NCI-H2227 (cell line): ENCODE data around the gene LRRC75A.

Experiments used
- DNase-seq: peaks from one replicate; lab custom pipeline; 2025; ENCODE audit not compliant: unreplicated experiment; lab: John Stamatoyannopoulos, UW

The LRRC75A gene

DNA sequence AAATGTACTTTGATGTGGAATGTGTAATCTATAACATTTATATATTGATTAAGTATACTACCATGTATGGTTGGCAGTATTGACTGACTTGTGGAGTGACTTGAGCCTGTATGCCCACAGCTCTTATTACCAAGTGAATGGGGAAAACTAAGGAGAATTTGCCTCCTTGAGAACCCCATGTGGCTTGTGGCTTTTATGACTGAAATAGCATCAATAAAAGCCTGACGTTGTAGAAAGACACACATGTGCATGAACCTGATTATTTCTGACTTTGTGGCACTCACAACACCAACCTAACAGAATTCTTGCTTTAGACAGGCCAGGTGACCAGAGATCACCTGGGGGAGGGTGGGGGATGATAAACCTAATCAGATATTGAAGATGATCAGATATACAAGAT, 2.1 kb upstream of the LRRC75A start:
- no peak for DNase-seq

DNA sequence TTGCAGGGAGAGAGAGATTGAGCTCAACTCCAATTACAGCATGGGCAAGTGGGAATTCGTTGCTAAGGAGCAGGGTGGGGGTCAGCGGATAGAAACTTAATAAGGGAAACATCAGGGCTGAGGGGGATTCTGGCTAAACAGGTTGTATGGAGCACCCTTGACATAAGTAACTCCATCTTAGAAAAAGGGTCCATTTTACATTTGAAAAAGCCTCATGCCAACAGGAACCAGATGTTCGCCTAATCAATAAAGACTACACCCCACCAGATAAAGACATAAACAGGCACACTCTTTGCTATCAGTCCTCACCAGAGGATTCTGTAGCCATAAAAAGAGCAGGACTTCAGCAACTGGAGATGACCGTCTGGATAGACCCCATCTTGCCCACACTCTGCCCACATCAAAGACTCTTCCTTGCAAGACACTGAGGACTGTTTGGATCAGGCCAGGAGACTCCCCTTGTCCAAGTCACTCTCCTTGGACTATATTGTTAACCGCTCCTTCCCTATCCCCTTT, 1.6 kb upstream of the LRRC75A start:
- no peak for DNase-seq

DNA sequence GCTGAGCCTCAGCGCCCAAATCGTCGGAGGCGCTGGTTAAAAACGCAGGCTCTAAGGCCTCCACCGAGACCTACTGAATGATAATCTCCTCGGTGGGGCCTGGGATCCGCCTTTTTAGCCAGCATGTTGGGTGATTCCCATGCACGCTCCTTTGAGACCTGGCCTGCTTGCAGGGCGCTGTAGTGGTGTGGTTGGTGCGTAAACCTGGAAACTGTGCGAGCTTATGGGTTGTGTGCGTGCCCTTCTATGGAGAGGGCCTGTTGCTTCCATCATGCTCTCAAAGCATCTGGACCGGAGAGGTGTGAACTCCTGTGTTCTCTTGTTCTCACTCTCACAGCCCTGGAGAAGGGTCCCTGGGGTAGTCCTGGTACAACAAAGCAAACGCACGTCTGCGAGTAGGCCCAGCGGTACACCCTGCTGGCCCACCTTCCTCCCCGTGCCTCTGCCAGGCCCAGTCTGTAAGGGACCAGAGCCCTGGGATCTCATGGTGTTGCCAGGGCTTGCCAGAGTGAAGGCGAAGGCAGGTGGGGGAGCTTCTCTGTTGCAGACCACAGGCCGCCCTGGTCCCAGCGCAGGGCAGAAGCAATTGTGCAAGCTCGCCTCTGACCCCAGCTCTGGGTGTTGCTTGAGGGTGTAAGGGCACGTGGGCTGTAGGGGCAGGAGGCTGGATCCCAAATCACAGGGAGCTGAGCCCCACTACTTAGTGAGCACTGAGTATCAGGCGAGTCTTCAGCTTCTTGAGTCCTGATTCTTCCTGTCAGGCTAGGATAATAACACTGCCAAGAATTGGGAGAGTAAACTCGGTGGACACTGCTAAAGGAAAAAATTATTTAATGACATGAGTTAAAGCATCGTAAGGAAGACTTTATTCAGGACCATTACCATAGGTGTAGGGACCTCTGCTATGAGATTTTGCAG, 879 bp upstream of the LRRC75A start:
- peak; percentile 30 for DNase-seq

DNA sequence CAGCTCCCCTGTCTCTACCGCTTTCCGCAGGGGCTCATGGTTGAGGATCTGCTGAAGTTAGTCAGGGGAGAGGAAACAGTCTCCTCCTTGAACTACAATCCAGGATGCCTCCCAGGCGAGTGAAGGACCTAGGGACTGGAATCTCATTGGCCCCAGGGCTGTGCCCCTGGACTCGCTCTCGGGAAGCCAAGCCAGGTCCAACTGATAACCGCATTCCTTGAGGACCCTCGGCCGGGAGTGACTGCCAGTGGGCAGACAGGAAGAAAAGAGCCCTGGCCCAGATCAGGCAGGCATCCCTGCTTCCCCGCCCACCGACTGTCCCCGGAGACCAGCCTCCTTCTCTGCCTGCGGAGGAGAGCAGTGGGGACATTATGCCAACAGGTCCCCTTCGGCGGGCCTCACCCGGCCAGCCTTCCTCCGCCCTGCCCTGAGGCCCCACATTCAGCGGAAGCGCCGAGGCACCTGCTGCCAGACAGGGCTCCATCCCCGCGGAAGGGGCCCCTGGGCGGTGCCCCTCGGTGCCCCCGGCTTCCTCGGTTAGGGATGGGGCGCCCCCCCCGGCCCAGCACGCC, 776 bp downstream of the LRRC75A start:
- peak; percentile 18 for DNase-seq

DNA sequence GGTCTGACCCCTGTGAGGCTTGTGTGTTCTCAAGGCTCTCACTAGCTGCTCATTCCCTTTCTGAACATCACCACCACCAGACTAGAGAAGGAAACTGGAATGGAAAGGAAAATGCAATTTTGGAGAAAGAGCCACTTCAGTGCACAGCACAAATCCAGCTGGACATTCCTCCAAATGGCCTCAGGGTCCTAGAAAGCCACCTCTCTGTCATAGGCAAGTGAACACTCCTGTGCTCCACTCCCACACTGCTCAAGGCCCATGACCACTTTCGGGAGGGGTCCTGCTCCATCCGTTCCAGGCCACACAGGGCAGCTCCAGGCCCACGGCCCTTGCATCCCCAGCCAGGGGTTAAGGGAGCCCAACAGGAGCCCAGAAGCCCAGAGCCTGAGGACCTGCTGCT, 2.6 kb downstream of the LRRC75A start:
- DNase-seq, result no peak

DNA sequence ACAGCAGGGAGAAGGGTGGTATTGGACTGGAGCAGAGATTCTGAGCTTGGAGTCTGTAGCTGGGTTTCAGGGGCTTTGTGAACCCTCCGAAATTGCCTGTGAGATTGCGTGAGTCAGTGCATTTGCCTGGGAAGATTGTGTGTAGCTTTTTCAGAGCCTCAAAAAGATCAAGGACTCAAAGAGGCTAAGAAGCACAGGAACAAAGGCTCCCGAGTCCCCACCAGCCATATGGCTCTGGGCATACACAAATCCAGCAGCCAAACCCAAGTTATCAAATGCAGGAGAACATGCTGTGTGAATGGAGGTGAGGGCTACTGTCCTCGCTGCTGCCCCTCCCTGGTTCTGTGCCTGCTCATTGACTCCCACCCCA, 3.0 kb downstream of the LRRC75A start:
- no peak for DNase-seq

DNA sequence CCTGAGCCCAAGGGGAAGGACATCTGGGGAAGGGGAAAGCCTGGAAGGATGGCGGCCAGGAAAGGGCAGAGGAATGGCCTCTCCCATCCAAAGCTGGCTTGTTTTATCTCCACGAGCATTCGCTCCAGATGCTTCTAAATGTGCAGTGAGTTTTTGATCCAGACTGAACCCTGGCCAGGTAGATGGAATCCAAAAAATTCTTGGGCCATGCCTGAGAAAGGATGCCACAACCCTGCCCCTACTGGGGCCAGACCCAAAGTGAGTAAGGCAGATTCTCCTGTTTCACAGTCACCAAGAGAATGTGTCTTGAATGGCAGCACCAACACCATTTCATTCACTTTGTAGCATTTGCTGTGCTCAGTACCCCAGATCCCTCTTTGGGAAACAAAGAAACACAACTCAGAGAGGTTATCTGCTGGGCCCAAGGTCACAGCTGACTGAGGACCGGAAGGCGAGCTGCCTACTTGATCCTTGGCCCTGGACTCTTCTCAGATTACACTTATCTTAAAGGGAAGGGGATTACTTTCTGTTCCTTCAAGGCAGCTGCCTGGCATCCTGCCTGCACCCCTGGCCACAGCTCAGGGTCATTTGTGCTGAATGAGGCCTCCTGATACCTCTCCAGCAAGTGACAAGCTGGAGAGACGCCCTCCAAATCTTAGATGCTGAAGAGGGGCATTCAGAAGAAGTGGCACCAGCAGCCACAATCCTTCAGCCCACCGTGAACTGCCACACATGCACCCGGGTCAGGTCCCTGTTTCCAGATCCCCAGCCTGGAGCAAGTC, 3.6 kb downstream of the LRRC75A start:
- DNase-seq, result no peak

DNA sequence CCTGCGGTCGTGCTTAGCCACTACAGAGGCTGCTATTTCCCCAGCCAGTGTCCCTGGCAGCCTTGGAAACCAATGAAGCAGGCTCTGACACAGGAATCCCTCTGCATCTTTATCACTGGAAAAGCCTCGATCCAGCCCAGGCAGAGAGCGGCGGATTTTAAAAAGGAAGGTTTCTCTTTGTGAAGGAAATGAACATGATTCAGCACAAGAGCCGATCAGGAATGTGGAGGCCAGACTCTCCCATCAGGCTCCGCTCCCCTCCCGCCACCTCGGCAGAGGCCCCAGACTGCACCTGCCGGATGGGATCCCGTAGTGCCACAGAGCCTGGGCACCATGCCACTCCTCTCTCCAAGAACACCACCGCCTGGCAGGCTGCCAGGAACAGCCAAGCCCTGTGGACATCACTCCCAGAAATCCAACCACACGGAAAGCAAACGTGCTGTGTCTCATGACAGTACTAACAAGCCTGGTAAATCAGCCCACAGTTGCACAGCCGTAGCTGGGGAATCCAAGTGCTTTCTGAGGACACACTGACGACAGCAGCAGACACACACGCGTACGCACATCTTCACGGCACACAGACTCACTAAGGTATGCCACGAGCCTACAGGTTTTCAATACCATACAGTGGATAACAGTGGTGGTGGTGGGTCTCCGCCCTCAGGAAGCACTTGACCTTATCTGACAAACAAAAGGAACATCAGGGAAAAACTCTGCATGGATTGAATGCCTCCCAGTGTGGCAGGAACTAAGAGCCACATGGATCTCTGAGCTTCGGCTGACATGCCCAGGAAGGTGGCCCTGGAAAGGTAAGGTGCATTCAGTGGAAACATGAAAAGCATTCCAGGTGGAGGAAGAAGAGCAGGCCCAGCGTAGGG, 5.4 kb downstream of the LRRC75A start:
- peak; percentile 63 for DNase-seq

DNA sequence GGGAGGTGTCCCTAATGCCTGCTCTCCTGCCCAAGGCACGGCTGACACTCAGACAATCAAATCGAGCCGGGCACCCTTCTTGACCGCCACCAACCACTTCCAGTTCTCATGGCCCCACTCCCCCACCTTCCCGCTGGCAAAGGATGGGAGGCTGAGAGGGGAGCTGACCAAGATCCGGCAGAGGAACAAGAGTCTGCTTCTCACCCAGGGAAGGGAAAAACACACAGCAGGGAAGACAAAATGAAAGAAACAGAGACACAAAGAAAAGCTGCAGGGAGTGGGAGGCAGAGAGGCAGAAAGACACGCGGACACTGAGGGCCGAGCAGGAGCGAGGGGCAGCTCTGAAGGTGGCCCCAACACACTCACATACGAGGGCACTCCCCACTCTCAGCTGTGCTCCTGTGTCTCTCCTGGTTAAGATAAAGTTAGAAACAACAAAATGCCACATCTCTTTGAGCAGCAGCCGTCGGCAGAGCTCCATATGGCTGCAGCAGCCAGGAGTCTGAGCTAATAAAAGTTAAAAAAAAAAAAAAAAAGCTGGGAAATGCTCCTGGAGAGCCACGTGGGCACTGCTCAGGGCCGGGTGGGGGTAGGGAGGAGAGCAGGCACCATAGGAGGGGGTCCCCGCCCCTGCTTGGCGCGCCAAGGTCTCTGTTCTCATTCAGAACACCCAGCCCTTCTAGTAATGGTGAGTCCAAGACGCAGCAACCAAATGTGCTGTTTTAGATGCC, 7.4 kb downstream of the LRRC75A start:
- DNase-seq, result no peak

DNA sequence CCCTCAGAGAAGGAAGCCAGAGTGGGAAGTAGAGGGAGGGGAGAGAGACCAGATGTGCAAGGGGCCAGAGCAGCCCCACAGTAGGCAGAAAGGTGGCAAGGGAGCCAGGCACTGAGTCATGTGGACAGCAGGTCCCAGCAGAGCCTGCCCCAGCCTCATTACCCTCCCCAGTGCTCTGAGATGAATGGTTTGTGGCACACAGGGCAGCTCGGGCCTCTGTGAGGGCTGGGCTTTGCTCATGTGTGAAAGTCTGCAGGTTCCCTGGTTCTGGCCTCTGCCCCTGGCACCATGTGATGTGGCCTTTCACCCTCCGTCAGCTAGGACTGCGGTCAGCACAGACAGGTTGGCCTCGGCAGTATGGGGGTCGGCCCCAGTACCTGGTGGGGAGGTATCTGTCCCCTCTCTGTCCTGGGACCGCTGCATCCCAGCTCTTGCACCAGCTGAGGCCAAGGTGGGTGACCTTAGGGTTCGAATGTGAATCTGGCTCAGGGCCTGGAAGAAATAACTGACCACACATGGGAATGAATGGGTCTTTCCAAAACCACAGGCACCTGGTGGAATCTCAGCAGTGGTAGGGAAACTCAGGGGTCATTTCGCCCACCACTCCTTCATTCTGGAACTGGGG, 8.9 kb downstream of the LRRC75A start:
- no peak for DNase-seq

DNA sequence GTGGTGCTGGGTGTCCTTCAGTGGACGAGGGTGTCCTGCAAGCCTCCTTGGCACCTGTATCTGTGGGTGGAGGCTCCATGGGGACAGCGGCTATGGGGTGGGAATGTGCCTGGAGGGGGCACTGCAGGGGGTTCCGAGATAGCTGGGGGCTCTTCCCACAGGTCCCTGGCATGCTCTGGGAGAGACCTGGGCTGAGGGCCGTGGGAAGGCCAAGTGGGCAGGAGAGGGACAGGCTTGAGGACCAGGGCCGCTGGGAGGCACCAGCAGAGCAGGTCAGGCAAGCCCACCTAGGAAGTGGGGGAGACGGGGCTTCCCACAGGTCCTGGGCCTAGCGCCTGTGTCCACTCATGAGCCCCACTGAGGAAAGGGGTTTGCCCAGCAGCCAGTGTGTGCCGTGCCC, 9.7 kb downstream of the LRRC75A start:
- DNase-seq, result no peak

DNA sequence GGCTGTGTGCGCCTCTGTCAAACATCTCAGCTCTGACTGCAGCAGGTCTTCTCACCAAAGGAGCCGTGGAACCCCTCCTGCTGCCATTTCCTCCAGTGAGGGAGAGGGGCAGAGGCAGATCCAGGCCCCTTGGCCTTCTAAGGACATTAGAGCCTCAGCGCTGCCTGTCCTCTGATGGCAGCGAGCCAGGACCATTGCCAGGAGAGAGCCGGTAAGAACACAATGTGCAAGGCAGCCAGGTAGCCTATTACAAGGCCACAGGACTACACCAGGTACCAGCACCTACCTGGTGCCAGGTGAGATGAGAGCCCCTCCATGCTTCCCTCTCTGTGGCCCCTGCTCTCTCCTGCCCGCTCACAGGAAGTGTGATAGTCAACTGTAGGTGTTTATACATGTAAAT, 11.0 kb downstream of the LRRC75A start:
- DNase-seq, result no peak

DNA sequence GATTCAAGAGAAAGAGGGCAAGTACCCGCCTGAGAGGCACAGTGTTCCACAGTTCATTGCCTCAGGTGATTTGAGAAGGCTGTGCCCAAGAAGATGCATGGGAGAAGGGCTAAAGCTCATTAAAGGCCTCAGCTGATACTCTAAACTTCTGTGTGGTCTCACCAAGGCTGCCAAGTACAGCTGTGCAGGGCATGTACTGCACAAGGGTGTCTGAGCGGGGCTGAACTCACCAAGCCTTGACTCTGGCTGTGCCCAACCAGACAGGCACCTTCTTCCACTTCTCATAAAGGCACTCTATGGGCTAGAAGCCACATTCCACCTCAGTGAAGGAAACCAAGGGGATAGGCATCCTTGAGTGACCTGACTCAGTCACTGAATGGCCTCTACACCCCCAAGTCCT, 12.7 kb downstream of the LRRC75A start:
- DNase-seq, result no peak

DNA sequence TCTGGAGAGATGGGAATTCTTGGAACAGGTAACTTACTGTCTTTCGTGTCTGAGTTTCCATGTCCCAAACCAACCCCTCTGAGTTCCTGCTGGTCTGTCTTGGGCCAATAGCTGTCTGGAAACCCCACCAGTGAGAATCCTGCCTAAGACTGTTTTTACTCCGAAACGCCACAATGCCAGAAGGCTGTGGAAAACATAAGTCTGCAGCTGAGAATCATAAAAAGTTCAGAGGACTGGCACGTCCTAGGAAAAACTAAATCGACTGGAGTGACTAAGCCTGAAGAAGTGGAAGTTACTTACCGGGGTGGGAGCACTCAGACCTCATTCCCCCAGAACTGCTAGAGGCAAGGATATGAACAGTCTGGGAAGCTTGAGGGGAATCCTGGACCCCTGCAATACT, 13.3 kb downstream of the LRRC75A start:
- no peak for DNase-seq

DNA sequence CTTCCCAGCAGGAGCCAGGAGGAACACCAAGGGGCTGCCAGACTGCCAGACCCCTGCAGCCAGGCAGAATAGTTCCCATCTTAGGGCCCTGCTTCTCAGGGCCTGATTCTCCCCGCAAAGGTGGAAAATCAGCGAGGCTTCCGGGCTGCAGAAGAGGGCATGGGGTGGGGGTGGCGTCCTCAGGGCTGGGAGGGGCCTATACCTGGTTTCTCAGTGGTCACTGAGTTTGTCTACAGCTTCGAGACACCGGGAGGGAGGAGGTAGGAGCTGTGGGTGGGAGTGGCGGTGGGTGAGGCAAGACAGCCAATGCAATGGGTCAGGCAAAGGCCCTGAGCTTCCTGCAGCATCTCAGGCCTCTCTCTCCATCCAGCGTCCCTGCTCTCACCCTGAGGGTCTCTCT, 14.3 kb downstream of the LRRC75A start:
- DNase-seq, result no peak

DNA sequence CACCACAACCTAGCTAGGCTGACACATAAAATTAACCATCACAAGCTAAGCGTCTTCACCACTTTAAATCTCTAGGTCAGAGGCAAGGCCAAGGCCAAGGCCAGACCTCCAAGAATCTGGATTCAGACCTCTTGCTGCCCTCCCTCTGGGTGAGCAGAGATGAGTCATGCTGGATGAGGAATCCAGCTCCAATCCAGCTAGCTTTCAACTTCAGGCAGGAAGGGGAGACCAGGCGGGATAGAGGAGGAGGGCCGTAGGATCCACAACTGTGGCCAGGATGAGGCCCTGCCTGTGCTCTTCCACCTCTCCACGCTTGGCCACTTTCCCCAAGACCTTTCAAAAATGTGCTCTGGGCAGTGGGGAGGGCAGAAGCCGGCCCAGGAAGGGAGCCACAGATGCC, 14.7 kb downstream of the LRRC75A start:
- DNase-seq, result no peak

DNA sequence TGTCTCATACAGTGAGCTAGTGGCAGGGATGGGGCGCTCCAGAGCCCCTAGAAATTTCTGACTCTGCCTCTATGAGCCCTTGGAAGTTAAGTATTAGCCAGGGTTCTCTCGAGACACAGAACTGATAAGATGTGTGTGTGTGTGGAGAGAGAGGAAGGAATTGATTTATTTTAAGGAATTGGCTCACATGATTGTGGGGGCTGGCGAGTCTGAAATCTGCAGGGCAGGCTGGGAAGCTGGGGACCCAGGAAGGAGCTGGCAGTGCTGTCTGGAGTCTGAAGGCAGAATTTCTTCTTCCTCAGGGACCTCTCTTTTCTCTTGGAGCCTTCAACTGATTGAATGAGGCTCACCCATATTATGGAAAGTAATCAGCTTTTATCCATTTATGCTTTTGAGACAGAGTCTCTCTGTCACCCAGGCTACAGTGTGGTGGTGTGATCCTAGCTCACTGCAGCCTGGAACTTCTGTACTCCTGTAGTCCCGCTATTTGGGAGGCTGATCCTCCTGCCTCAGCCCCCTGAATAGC, 16.8 kb downstream of the LRRC75A start:
- DNase-seq, result no peak

DNA sequence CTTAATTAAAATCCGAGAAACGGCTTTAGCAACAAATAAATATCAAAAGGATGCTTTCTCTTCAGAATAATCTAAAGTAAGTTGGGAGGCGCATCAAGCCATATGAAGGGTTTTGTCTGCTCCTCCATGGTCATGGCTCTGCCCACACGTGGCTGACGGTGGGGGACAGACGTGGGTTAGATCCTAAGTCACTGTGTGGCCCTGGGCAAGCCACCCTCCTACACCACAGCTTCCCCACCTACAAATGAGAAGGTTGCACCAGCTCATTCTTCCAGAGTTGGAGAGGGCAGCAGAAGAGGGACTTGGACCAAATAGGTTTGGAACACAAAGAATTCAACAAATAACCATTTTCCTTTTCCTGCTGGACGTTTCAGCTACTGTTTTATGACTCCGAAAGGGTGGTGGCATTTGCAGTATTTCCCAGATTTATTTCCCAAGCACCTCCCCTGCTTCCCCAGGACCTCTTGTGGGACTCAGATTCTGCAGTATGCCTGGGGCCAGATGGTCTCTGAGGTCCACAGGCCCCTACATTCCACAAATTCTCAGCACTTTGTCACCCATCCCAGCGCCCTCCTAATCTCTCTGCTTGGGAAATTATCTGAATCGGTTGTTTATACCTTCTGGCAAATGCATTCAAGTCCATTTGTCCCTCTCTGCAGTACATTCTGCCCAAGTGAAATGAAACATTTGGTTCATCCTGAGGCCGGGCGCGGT, 17.8 kb downstream of the LRRC75A start:
- no peak for DNase-seq
